ENCODE results near the gene RHBDD1.

Gene RHBDD1

GRCh38 chr2:227013330-227013729 lies 177.5 kb downstream of the RHBDD1 start:
- Histone ChIP-seq H3K27me3 (ENCODE audit: control insufficient read depth, insufficient read depth, low read length) (no peaks in the 10 kb centered on the region), H3K9me3 (ENCODE audit: control insufficient read depth, low read length) (no peaks in the 10 kb centered on the region), H2AFZ (peak overlapping the region; percentile 35), H3K4me3 (ENCODE audit: low read depth, low read length) (no peak overlapping the region), H3K36me3 (ENCODE audit: control insufficient read depth, insufficient read depth, low read length) (no peaks in the 10 kb centered on the region), H3K9ac (no peak overlapping the region), H3K79me2 (no peaks in the 10 kb centered on the region), H3K4me2 (ENCODE audit: low read length) (no peak overlapping the region), H3K4me1 (peaks cover 5% of the 10 kb centered on the region), H3K27ac (no peak overlapping the region)
- TF ChIP-seq CTCF (IDR thresholded peaks at IDR 0.05): no peak

DNA sequence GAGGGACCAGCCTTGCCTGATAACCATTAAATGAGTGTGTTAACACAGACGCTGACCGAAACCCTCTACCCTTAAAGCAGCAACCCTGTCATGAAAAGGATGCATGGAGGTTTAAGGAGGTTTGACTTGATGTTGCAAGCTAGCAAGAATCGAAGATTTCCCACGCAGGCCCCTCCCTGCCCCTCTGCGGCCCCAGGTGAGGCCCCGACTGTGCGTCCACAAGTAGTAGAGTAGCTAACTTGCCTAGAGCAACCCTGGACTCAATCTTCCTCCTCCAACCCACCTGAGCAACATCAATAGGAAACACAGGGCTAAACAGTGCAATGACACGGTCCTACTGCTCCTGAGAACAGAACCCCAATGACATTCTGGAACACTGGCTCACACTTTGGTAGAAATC lies 178.0 kb downstream of the RHBDD1 start:
- no peak overlapping the region for H3K4me2 ChIP-seq (ENCODE audit: low read length)
- H3K4me1 ChIP-seq: peaks cover 5% of the 10 kb centered on the region
- no peak for TF ChIP-seq CTCF (IDR thresholded peaks at IDR 0.05)
- H3K79me2 ChIP-seq: no peaks in the 10 kb centered on the region
- no peak overlapping the region for H3K27ac ChIP-seq
- no peak overlapping the region for H3K4me3 ChIP-seq (ENCODE audit: low read depth, low read length)
- no peaks in the 10 kb centered on the region for H3K36me3 ChIP-seq (ENCODE audit: control insufficient read depth, insufficient read depth, low read length)
- no peaks in the 10 kb centered on the region for H3K27me3 ChIP-seq (ENCODE audit: control insufficient read depth, insufficient read depth, low read length)
- H2AFZ ChIP-seq: peak overlapping the region; percentile 35
- H3K9me3 ChIP-seq (ENCODE audit: control insufficient read depth, low read length): no peaks in the 10 kb centered on the region
- H3K9ac ChIP-seq: no peak overlapping the region

- no peaks in the 10 kb centered on the region for H3K9me3 ChIP-seq (ENCODE audit: control insufficient read depth, low read length)
- no peak overlapping the region for H3K4me3 ChIP-seq (ENCODE audit: low read depth, low read length)
- no peaks in the 10 kb centered on the region for H3K27me3 ChIP-seq (ENCODE audit: control insufficient read depth, insufficient read depth, low read length)
- H3K9ac ChIP-seq: no peak overlapping the region
- TF ChIP-seq CTCF (IDR thresholded peaks at IDR 0.05): no peak
- no peak overlapping the region for H2AFZ ChIP-seq
- no peak overlapping the region for H3K27ac ChIP-seq
- peaks cover 5% of the 10 kb centered on the region for H3K4me1 ChIP-seq
- H3K36me3 ChIP-seq (ENCODE audit: control insufficient read depth, insufficient read depth, low read length): no peaks in the 10 kb centered on the region
- no peak overlapping the region for H3K4me2 ChIP-seq (ENCODE audit: low read length)
- no peaks in the 10 kb centered on the region for H3K79me2 ChIP-seq
Measured at GRCh38 chr2:227016894-227017293, 181.0 kb downstream of the RHBDD1 start.

- no peaks in the 10 kb centered on the region for H3K36me3 ChIP-seq (ENCODE audit: control insufficient read depth, insufficient read depth, low read length)
- no peak overlapping the region for H3K4me3 ChIP-seq (ENCODE audit: low read depth, low read length)
- H3K9me3 ChIP-seq (ENCODE audit: control insufficient read depth, low read length): no peaks in the 10 kb centered on the region
- no peaks in the 10 kb centered on the region for H3K27me3 ChIP-seq (ENCODE audit: control insufficient read depth, insufficient read depth, low read length)
- H3K4me1 ChIP-seq: no peaks in the 10 kb centered on the region
- no peak overlapping the region for H3K9ac ChIP-seq
- no peak overlapping the region for H3K27ac ChIP-seq
- H3K4me2 ChIP-seq (ENCODE audit: low read length): no peak overlapping the region
- H2AFZ ChIP-seq: no peak overlapping the region
- H3K79me2 ChIP-seq: no peaks in the 10 kb centered on the region
- TF ChIP-seq CTCF (IDR thresholded peaks at IDR 0.05): no peak
Measured at GRCh38 chr2:227020416-227020815, 184.6 kb downstream of the RHBDD1 start.

DNA sequence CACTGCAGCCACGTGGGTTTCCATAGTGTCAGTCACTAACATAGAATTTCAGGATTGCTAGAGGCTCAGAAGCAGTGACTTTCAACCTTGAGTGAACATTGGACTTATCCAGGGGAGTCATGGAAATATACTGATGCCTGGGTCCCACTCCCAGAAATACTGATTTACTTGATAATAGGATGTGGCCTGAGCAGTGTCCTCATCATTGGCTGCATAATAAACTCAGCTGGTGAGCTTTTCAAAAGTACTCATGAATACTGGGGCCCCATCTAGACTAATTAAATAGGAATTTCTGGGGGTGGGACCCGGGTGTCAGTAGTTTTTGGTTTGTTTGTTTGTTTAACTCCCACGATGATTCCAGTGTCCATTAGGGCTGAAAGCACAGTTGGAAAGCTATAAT lies 186.8 kb downstream of the RHBDD1 start:
- H3K4me1 ChIP-seq: no peaks in the 10 kb centered on the region
- no peak overlapping the region for H3K27ac ChIP-seq
- no peak overlapping the region for H2AFZ ChIP-seq
- H3K4me2 ChIP-seq (ENCODE audit: low read length): no peak overlapping the region
- TF ChIP-seq CTCF (IDR thresholded peaks at IDR 0.05): no peak
- H3K36me3 ChIP-seq (ENCODE audit: control insufficient read depth, insufficient read depth, low read length): no peaks in the 10 kb centered on the region
- H3K27me3 ChIP-seq (ENCODE audit: control insufficient read depth, insufficient read depth, low read length): no peaks in the 10 kb centered on the region
- H3K9ac ChIP-seq: no peak overlapping the region
- H3K79me2 ChIP-seq: no peaks in the 10 kb centered on the region
- H3K9me3 ChIP-seq (ENCODE audit: control insufficient read depth, low read length): no peaks in the 10 kb centered on the region
- no peak overlapping the region for H3K4me3 ChIP-seq (ENCODE audit: low read depth, low read length)
